Astrocyte of the hippocampus (primary cell): ENCODE data around the gene PTPRN2.
A peak's percentile ranks its signal among the peaks of the same experiment; 100 is the strongest.
"Not testable (repeated sequence)": the region's sequence is repeated elsewhere in the genome, so short reads cannot be mapped to it uniquely, and the experiment has no call there.

Source experiments
- DNase-seq: peaks from one replicate; pipeline ENCODE4 v3.0.0; 2011; ENCODE audit warnings: low read depth, low spot score

The PTPRN2 gene

GRCh38 chr7:158445421-158446175 lies 142.0 kb downstream of the PTPRN2 start:
- no peak for DNase-seq

- no peak for DNase-seq
These were observed 142.9 kb downstream of the PTPRN2 start for GRCh38 chr7:158444501-158445420.

GRCh38 chr7:158443688-158444483 lies 143.7 kb downstream of the PTPRN2 start:
- DNase-seq = no peak

- DNase-seq = no peak
These were observed 144.5 kb downstream of the PTPRN2 start for GRCh38 chr7:158443014-158443687.

- DNase-seq = no peak
These were observed 145.4 kb downstream of the PTPRN2 start for GRCh38 chr7:158442260-158442659.

GRCh38 chr7:158439035-158439434 lies 148.6 kb downstream of the PTPRN2 start:
- no peak for DNase-seq

- peak; percentile 19 for DNase-seq
These were observed 155.0 kb downstream of the PTPRN2 start for GRCh38 chr7:158432369-158433341.

- DNase-seq = peak; percentile 80
These were observed 155.7 kb downstream of the PTPRN2 start for GRCh38 chr7:158431941-158432347.

GRCh38 chr7:158431055-158431940 lies 156.3 kb downstream of the PTPRN2 start:
- no peak for DNase-seq

GRCh38 chr7:158430308-158431034 lies 157.2 kb downstream of the PTPRN2 start:
- no peak for DNase-seq

- DNase-seq = no peak
These were observed 158.5 kb downstream of the PTPRN2 start for GRCh38 chr7:158428837-158429753.

- no peak for DNase-seq
These were observed 159.3 kb downstream of the PTPRN2 start for GRCh38 chr7:158428131-158428836.

- DNase-seq = not testable (repeated sequence)
These were observed 161.9 kb downstream of the PTPRN2 start for GRCh38 chr7:158425676-158426075.

- no peak for DNase-seq
These were observed 163.1 kb downstream of the PTPRN2 start for GRCh38 chr7:158424531-158424930.

GRCh38 chr7:158424011-158424410 lies 163.6 kb downstream of the PTPRN2 start:
- DNase-seq = no peak

- no peak for DNase-seq
These were observed 164.6 kb downstream of the PTPRN2 start for GRCh38 chr7:158422887-158423560.
